Right lobe of liver (tissue), 6 donors: ENCODE results near the gene DNAI7. TPM values are rescaled to one million over a fixed set of nuclear protein-coding genes. Genes with fewer than 3 reads are reported as not detected.
A peak's percentile ranks its signal among the peaks of the same experiment; 100 is the strongest.

Experiments used
- ATAC-seq, 4 donors: fragments of 200-7000 bp; cut with Tn5 transposase; one replicate each; pipeline ENCODE4 v1.9.1; 2020; ENCODE audit warnings: mild to moderate bottlenecking in 4 of 4, moderate library complexity in 4 of 4
- DNase-seq, 3 donors: peaks; one replicate each; pipeline ENCODE4 v3.0.0-alpha.2; 2020
- H3K27ac ChIP-seq, 3 donors: fragments of 200-600 bp; one replicate each; pipeline ENCODE4 v1.8.0; 2022
- H3K27me3 ChIP-seq, 2 donors: fragments of 200-600 bp; one replicate each; pipeline ENCODE4 v1.8.0; 2022
- H3K36me3 ChIP-seq, 4 donors: fragments of 200-600 bp; sonication (generic) in 1 of 4; one replicate each; pipeline versions ENCODE4 v1.5.1 to v1.8.0; 2017 to 2022; ENCODE audit warnings: control low read depth in 1 of 4
- H3K4me1 ChIP-seq, 4 donors: fragments of 200-600 bp; sonication (generic) in 1 of 4; one replicate each; pipeline versions ENCODE4 v1.5.1 to v1.8.0; 2017 to 2022; ENCODE audit warnings: control low read depth in 1 of 4
- H3K4me3 ChIP-seq, 3 donors: fragments of 200-600 bp; one replicate each; pipeline ENCODE4 v1.8.0; 2022
- H3K9me3 ChIP-seq, 4 donors: fragments of 200-600 bp; sonication (generic) in 1 of 4; one replicate each; pipeline versions ENCODE4 v1.5.1 to v1.8.0; 2017 to 2022; ENCODE audit warnings: control low read depth in 1 of 4
- POLR2A ChIP-seq: fragments of 450-650 bp; IDR thresholded peaks from one replicate; pipeline ENCODE4 v1.6.1; 2017; ENCODE audit warnings: antibody characterized with exemption, mild to moderate bottlenecking
- WGBS: methylation state at CpG from one replicate; pipeline ENCODE4 v1.1.6; 2018; ENCODE audit warnings: low coverage, low lambda C conversion rate; ENCODE audit not compliant: insufficient coverage; ENCODE audit errors: missing lambda C conversion rate; 5-methylcytosine and 5-hydroxymethylcytosine counted together
- intact Hi-C, 2 donors: fragments of 100-400 bp; cut with DNase I; formaldehyde crosslinking; loops; one replicate each; pipeline versions ENCODE4 v1.11.2 to v1.14.1; 2022
- total RNA-seq, 6 experiments: library from RNA; depleted of rRNA in 2 of 6; stranded (reverse); fragments of >200 nt in 2 of 6; fragmentation: NEBNext Ultra II Directional in 3 of 6; extraction: Animal tissue kit (Norgen Biotek cat#: 25700) in 3 of 6; gene quantifications; one replicate each; pipeline versions ENCODE4 v1.1.0 to v1.2.4, GENCODE V29; 2016 to 2023
- TF ChIP-seq, protein P1 (sequence below), 4 donors: fragments of 200-600 bp in 3 of 4; fragments of 450-650 bp in 1 of 4; IDR thresholded peaks; one replicate each; pipeline versions ENCODE4 v1.5.1 to v1.8.0; 2016 to 2022; ENCODE audit warnings: antibody characterized with exemption in 4 of 4, mild to moderate bottlenecking in 2 of 4
- donor health status: DM: no; HTN: yes; CAD: no.
- donor health status: DM: no; HTN: no; CAD: no.
- donor health status: DM: no; HTN: no; CAD: no.
- donor health status: DM: no; HTN: yes; CAD: no.
- donor health status: DM: no; HTN: yes; CAD: no.

DNAI7 gene
- total RNA-seq, 6 experiments from 2014 or later: 0.39 TPM; not detected in 5

DNA sequence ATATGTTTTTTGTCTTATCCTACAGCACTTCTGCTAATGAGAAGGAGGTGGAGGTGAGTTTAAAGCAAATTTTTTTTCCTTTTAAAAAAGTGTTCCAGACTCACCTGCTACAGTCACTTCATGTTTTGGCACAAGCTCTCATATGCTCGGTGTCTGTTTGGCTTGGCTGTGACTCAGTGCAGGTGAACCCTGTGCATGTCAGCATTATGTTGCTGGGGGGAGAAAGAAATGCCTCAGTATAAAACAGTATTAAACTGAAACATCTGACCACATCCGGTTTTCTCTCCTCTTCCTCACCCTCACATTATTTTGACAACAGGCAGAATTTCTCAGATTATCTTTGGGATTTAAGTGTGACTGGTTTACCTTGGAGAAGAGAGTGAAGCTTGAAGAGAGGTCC lies 105.2 kb downstream of the DNAI7 start:
- Histone ChIP-seq H3K4me1 (peaks cover 0 to 7% (median 0%) of the 10 kb centered on the region in 4 donors), H3K9me3 (no peaks in the 10 kb centered on the region), H3K36me3 (no peaks in the 10 kb centered on the region), H3K27me3 (no peaks in the 10 kb centered on the region), H3K27ac (no peak overlapping the region), H3K4me3 (no peak overlapping the region)
- 0% methylated on average over 2 of the region's 2 CpGs for WGBS
- no peak for TF ChIP-seq POLR2A
- TF ChIP-seq, protein P1, sequence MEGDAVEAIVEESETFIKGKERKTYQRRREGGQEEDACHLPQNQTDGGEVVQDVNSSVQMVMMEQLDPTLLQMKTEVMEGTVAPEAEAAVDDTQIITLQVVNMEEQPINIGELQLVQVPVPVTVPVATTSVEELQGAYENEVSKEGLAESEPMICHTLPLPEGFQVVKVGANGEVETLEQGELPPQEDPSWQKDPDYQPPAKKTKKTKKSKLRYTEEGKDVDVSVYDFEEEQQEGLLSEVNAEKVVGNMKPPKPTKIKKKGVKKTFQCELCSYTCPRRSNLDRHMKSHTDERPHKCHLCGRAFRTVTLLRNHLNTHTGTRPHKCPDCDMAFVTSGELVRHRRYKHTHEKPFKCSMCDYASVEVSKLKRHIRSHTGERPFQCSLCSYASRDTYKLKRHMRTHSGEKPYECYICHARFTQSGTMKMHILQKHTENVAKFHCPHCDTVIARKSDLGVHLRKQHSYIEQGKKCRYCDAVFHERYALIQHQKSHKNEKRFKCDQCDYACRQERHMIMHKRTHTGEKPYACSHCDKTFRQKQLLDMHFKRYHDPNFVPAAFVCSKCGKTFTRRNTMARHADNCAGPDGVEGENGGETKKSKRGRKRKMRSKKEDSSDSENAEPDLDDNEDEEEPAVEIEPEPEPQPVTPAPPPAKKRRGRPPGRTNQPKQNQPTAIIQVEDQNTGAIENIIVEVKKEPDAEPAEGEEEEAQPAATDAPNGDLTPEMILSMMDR (IDR thresholded peaks at IDR 0.05): no peak
- DNase-seq (peak in 2 of 3 donors; percentile 23 to 64), ATAC-seq (peak; percentile 81 to 96 (median 91))
- intact Hi-C loops: no loop called here

DNA sequence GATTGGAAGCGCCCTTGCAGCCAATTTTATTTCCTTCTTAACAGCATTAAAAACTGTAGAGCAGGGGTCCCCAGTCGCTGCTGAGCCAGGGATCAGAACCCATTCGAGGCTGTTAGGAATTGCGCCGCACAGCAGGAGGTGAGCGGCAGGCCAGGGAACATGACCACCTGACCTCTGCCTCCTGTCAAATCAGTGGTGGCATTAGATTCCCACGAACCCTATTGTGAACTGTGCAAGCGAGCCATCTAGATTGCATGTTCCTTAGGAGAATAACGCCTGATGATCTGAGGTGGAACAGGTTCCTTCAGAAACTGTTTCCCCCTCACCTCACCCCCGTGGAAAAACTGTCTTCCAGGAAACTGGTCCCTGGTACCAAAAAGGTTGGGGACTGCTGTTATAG lies 107.4 kb downstream of the DNAI7 start:
- Histone ChIP-seq H3K9me3 (no peaks in the 10 kb centered on the region), H3K27me3 (no peaks in the 10 kb centered on the region), H3K27ac (no peak overlapping the region), H3K4me1 (peaks cover 0 to 16% (median 0%) of the 10 kb centered on the region in 4 donors), H3K36me3 (no peaks in the 10 kb centered on the region), H3K4me3 (no peak overlapping the region)
- intact Hi-C loops: no loop called here
- TF ChIP-seq, protein P1 (IDR thresholded peaks at IDR 0.05): no peak
- TF ChIP-seq POLR2A: no peak
- no peak for ATAC-seq
- 69% methylated on average over 7 of the region's 10 CpGs for WGBS
- no peak for DNase-seq

DNA sequence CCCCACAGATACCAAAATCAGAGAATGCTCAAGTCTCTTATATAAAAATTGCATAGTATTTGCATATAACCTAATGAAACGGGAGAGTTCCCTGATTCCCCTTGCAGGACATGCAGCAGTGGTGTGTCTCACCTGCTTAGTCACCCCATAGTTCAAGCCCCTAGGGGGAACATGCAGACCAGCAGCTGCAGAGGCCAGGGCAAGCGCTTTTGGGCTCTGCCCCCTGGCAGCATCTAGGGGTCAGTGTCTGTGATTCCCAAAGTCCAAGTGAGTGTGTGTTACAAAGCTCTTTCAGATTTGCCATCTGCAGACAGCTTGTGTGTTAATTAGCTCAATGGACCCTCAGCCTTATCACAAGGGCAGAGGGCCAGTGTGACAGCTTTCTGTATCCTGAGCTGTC lies 110.1 kb downstream of the DNAI7 start:
- no peak for DNase-seq
- no peak overlapping the region for H3K4me3 ChIP-seq
- no CpG with 5 or more reads among the region's 2 CpGs for WGBS
- no peak for TF ChIP-seq POLR2A
- TF ChIP-seq, protein P1 (IDR thresholded peaks at IDR 0.05): no peak
- no peaks in the 10 kb centered on the region for H3K36me3 ChIP-seq
- no peaks in the 10 kb centered on the region for H3K9me3 ChIP-seq
- ATAC-seq: no peak
- H3K4me1 ChIP-seq: peaks cover 0 to 21% (median 0%) of the 10 kb centered on the region in 4 donors
- no peak overlapping the region for H3K27ac ChIP-seq
- intact Hi-C loops: no loop called here
- H3K27me3 ChIP-seq: no peaks in the 10 kb centered on the region

DNA sequence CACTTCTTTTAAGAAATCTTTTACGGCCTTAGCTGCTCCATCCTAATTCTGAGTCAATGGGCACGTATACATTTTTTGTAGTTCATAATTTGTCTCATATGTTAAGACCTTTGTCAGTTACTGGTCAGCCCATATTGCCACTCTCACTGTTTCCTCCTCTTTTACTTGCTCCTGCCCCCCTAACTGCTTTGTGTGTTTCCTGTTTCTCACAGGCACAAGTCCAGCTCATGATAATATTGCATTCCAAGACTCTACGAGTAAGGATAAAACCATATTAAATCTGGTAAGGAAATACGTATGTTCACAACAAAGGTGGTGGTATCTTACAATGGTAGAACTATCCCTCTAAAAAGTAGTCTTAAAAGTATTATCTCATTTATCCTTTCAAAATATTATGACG lies 111.7 kb downstream of the DNAI7 start:
- DNase-seq (no peak), ATAC-seq (peak; percentile 23 to 74 (median 46))
- no peaks in the 10 kb centered on the region for H3K9me3 ChIP-seq
- no peak overlapping the region for H3K4me3 ChIP-seq
- H3K27ac ChIP-seq: peak overlapping the region in 1 of 3 donors; percentile 19
- 48% methylated on average over 5 of the region's 5 CpGs for WGBS
- H3K27me3 ChIP-seq: no peaks in the 10 kb centered on the region
- TF ChIP-seq, protein P1 (IDR thresholded peaks at IDR 0.05): no peak
- no peak for TF ChIP-seq POLR2A
- no peaks in the 10 kb centered on the region for H3K36me3 ChIP-seq
- H3K4me1 ChIP-seq: peaks cover 0 to 14% (median 0%) of the 10 kb centered on the region in 4 donors
- intact Hi-C loops: no loop called here

DNA sequence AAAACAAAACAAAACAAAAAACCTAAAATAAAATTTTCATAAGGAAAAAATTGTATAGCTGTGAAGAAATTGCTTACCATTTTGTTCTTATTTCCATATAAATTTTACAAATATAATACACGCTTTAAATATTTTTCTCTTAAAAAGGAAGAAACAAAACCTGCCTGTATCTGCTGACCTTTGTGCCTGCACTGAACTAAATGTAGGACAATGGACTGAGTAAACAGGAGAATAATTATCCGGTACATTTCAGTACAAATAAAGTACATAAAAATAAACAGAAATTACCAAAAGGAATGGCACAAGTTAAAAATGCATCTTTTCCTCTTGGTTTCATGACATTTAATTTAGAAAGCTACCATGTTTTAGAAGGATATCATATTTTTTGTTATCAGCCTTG lies 112.3 kb downstream of the DNAI7 start:
- Histone ChIP-seq H3K4me1 (peaks cover 0 to 14% (median 0%) of the 10 kb centered on the region in 4 donors), H3K4me3 (no peak overlapping the region), H3K27ac (peak overlapping the region in 1 of 3 donors; percentile 19), H3K27me3 (no peaks in the 10 kb centered on the region), H3K9me3 (no peaks in the 10 kb centered on the region), H3K36me3 (no peaks in the 10 kb centered on the region)
- WGBS: 26% methylated on average over 2 of the region's 2 CpGs
- intact Hi-C loops: no loop called here
- ATAC-seq (peak; percentile 36 to 60 (median 58)), DNase-seq (no peak)
- no peak for TF ChIP-seq POLR2A
- TF ChIP-seq, protein P1 (IDR thresholded peaks at IDR 0.05): no peak
